Stimulated activated CD4-positive, alpha-beta T cell treated with anti-CD3 and anti-CD28 coated beads, Interleukin-1b, Interleukin-23, amount 100 ng/mL, for 48 hours (primary cell): ENCODE measurements around the gene HOATZ.

Experiments
- DNase-seq: peaks from one replicate; pipeline ENCODE4 v3.0.0-alpha.2; 2020

The HOATZ gene

GRCh38 chr11:111550258-111550657 is 35.7 kb downstream of the HOATZ start:
- DNase-seq = no peak

- DNase-seq = no peak
Observed at GRCh38 chr11:111554532-111554931, 40.0 kb downstream of the HOATZ start.

- DNase-seq = no peak
Observed at GRCh38 chr11:111555255-111555654, 40.7 kb downstream of the HOATZ start.

- no peak for DNase-seq
Observed at GRCh38 chr11:111557425-111558111, 43.0 kb downstream of the HOATZ start.

- no peak for DNase-seq
Observed at GRCh38 chr11:111559800-111560464, 45.4 kb downstream of the HOATZ start.

GRCh38 chr11:111560800-111561199 is 46.2 kb downstream of the HOATZ start:
- no peak for DNase-seq

- no peak for DNase-seq
Observed at GRCh38 chr11:111561306-111561705, 46.7 kb downstream of the HOATZ start.

- DNase-seq = no peak
Observed at GRCh38 chr11:111561791-111562325, 47.3 kb downstream of the HOATZ start.

- no peak for DNase-seq
Observed at GRCh38 chr11:111562692-111563389, 48.3 kb downstream of the HOATZ start.

GRCh38 chr11:111565114-111565720 is 50.6 kb downstream of the HOATZ start:
- peak; percentile 55 for DNase-seq

- no peak for DNase-seq
Observed at GRCh38 chr11:111566324-111566723, 51.7 kb downstream of the HOATZ start.

- no peak for DNase-seq
Observed at GRCh38 chr11:111569476-111569875, 54.9 kb downstream of the HOATZ start.

- no peak for DNase-seq
Observed at GRCh38 chr11:111570796-111571195, 56.2 kb downstream of the HOATZ start.

GRCh38 chr11:111571829-111572501 is 57.4 kb downstream of the HOATZ start:
- DNase-seq = no peak

- no peak for DNase-seq
Observed at GRCh38 chr11:111572581-111572980, 58.0 kb downstream of the HOATZ start.

GRCh38 chr11:111573821-111574249 is 59.3 kb downstream of the HOATZ start:
- no peak for DNase-seq

- no peak for DNase-seq
Observed at GRCh38 chr11:111574373-111575225, 60.0 kb downstream of the HOATZ start.

- no peak for DNase-seq
Observed at GRCh38 chr11:111575740-111576139, 61.2 kb downstream of the HOATZ start.

GRCh38 chr11:111577821-111578220 is 63.2 kb downstream of the HOATZ start:
- DNase-seq = no peak

- no peak for DNase-seq
Observed at GRCh38 chr11:111581341-111581740, 66.8 kb downstream of the HOATZ start.

- no peak for DNase-seq
Observed at GRCh38 chr11:111582163-111582562, 67.6 kb downstream of the HOATZ start.

GRCh38 chr11:111582881-111583280 is 68.3 kb downstream of the HOATZ start:
- DNase-seq = no peak
